Peyer's patch (tissue), 4 donors: Measurements from ENCODE around the gene FCMR. TPM values are rescaled to one million over a fixed set of nuclear protein-coding genes. Genes with fewer than 3 reads are reported as not detected.

Experiments used
- DNase-seq, 3 donors: peaks; one replicate each; pipeline ENCODE4 v3.0.0-alpha.2; 2017 to 2019
- H3K27ac ChIP-seq, 4 donors: fragments of 200-600 bp; sonication (generic); one replicate each; pipeline ENCODE4 v1.5.1; 2016 to 2019
- H3K27me3 ChIP-seq, 2 donors: fragments of 200-600 bp; sonication (generic); one replicate each; pipeline ENCODE4 v1.5.1; 2019
- H3K36me3 ChIP-seq, 3 donors: fragments of 200-600 bp; sonication (generic); one replicate each; pipeline ENCODE4 v1.5.1; 2016 to 2019
- H3K4me1 ChIP-seq, 4 donors: fragments of 200-600 bp; sonication (generic); one replicate each; pipeline ENCODE4 v1.5.1; 2016 to 2019
- H3K4me3 ChIP-seq, 4 donors: fragments of 200-600 bp; sonication (generic); 1 replicate in 3 of 4; 2 replicates in 1 of 4; pipeline ENCODE4 v1.5.1; 2016 to 2019; ENCODE audit warnings: mild to moderate bottlenecking in 1 of 4
- H3K9me3 ChIP-seq, 4 donors: fragments of 200-600 bp; sonication (generic); one replicate each; pipeline ENCODE4 v1.5.1; 2016 to 2019; ENCODE audit warnings: mild to moderate bottlenecking in 1 of 4
- POLR2A ChIP-seq, 2 donors: fragments of 450-650 bp; IDR thresholded peaks; one replicate each; pipeline ENCODE4 v1.5.1; 2017; ENCODE audit warnings: antibody characterized with exemption in 2 of 2, mild to moderate bottlenecking in 2 of 2, moderate library complexity in 2 of 2
- total RNA-seq, 4 donors: library from RNA; depleted of rRNA; stranded (reverse); fragments of >200 nt; gene quantifications; one replicate each; pipeline ENCODE4 v1.1.0, GENCODE V29; 2016
- TF ChIP-seq, protein P1 (sequence below), 6 experiments: fragments of 450-650 bp in 4 of 6; fragments of 200-600 bp in 2 of 6; sonication (generic) in 1 of 6; IDR thresholded peaks; one replicate each; pipeline ENCODE4 v1.5.1; 2017 to 2019; ENCODE audit warnings: antibody characterized with exemption in 6 of 6, mild to moderate bottlenecking in 3 of 6, moderate library complexity in 1 of 6

Gene FCMR
- total RNA-seq, 4 donors from 2014 or later, result 7.4 to 248 (median 8.6) TPM

DNA sequence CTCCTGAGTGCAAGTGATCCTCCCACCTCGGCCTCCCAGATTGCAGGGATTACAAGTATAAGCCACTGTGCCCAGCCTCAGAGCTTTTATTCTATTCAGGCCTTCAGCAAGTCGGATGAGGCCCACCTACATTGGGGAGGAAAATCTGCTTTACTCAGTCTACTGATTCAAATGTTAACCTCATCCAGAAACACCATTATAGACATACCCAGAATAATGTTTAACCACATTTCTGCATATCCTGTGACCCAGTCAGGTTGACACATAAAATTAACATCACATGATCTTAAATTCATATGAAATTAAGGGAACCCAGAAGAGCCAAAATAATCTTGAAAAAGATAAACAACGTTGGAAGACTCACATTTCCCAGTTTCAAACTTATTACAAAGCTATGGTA lies 41.4 kb downstream of the FCMR start:
- no peaks in the 10 kb centered on the region for H3K4me1 ChIP-seq
- H3K27ac ChIP-seq, result no peak overlapping the region
- no peaks in the 10 kb centered on the region for H3K36me3 ChIP-seq
- no peak overlapping the region for H3K4me3 ChIP-seq
- no peaks in the 10 kb centered on the region for H3K27me3 ChIP-seq
- TF ChIP-seq, protein P1, sequence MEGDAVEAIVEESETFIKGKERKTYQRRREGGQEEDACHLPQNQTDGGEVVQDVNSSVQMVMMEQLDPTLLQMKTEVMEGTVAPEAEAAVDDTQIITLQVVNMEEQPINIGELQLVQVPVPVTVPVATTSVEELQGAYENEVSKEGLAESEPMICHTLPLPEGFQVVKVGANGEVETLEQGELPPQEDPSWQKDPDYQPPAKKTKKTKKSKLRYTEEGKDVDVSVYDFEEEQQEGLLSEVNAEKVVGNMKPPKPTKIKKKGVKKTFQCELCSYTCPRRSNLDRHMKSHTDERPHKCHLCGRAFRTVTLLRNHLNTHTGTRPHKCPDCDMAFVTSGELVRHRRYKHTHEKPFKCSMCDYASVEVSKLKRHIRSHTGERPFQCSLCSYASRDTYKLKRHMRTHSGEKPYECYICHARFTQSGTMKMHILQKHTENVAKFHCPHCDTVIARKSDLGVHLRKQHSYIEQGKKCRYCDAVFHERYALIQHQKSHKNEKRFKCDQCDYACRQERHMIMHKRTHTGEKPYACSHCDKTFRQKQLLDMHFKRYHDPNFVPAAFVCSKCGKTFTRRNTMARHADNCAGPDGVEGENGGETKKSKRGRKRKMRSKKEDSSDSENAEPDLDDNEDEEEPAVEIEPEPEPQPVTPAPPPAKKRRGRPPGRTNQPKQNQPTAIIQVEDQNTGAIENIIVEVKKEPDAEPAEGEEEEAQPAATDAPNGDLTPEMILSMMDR (IDR thresholded peaks at IDR 0.05), result no peak
- no peak for TF ChIP-seq POLR2A (IDR thresholded peaks at IDR 0.05)
- DNase-seq, result no peak
- H3K9me3 ChIP-seq, result peaks cover 0 to 14% (median 6%) of the 10 kb centered on the region in 4 donors

DNA sequence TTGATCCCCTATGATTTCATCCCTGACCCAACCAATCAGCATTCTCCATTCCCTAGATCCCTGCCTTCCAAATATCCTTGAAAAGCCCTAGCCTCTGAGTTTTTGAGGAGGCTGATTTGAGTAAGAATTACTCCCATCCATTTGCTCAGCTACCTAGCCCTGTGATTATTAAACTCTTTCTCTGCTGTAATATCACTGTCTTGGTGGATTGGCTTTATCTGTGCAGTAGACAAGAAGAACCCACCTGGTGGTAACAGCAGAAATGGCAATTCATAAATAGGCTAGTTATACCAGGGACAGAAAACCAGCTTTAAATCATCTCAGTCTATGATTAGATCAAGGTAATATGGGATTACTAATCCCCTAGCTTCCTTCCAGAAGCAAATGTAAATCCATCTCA lies 43.3 kb downstream of the FCMR start:
- H3K9me3 ChIP-seq, result peaks cover 0 to 14% (median 6%) of the 10 kb centered on the region in 4 donors
- no peak for TF ChIP-seq POLR2A (IDR thresholded peaks at IDR 0.05)
- TF ChIP-seq, protein P1 (IDR thresholded peaks at IDR 0.05), result no peak
- no peak overlapping the region for H3K4me3 ChIP-seq
- no peak overlapping the region for H3K27ac ChIP-seq
- H3K36me3 ChIP-seq, result no peaks in the 10 kb centered on the region
- DNase-seq, result no peak
- no peaks in the 10 kb centered on the region for H3K27me3 ChIP-seq
- no peaks in the 10 kb centered on the region for H3K4me1 ChIP-seq

DNA sequence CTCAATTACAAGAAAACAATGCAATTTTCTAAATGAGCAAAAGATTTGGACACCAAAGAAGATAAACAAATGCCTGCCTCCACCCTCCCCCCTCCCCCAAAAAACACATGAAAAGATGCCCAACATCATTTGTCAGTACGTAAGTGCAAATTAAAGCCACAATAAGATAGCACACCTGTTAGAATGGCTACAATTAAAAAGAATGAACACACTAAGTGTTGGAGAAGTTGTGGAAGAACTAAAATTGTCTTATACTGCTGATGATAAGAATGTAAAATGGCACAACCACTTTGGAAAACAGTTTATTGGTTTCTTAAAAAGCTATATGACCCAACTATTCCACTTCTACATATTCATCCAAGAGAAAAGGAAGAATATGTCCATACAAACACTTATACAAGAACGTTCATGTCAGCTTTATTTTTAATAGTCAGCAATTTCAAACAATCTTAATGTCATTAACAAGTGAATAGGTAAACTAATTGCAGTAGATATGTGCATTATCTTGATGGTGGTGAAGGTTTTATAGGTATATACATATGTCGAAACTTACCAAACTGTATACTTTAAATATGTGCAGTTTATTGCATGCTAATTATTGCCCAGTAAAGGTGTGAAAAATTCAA lies 45.9 kb downstream of the FCMR start:
- TF ChIP-seq, protein P1 (IDR thresholded peaks at IDR 0.05), result no peak
- TF ChIP-seq POLR2A (IDR thresholded peaks at IDR 0.05), result no peak
- Histone ChIP-seq H3K4me3 (no peak overlapping the region), H3K27me3 (no peaks in the 10 kb centered on the region), H3K36me3 (no peaks in the 10 kb centered on the region), H3K27ac (no peak overlapping the region), H3K9me3 (peaks cover 0 to 14% (median 6%) of the 10 kb centered on the region in 4 donors), H3K4me1 (no peaks in the 10 kb centered on the region)
- no peak for DNase-seq

DNA sequence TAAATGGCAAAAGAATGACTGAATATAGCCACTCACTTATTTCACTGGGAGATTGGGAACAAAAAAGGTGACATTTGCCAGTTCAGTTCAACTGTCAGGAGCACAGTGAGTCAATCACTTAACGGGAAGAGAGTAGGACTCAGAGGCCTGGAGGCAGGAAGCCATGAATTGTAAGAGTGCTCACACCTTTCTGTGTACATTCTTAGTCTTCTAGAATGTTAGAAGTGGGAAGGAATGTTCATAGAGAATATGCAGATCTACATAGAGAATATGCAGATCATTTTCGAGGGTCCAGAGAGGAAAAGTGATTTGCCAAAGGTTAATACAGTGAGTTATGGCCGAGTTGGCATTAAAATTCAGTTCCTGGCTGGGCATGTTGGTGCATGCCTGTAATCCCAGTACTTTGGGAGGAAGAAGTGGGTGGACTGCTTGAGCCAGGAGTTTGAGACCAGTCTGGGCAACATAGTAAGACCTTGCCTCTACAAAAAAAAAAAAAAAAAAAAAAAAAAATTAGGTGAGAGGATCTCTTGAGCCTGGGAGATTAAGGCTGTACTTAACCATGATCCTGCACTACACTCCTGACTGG lies 48.0 kb downstream of the FCMR start:
- Histone ChIP-seq H3K27ac (no peak overlapping the region), H3K4me3 (no peak overlapping the region), H3K4me1 (no peaks in the 10 kb centered on the region), H3K27me3 (no peaks in the 10 kb centered on the region), H3K36me3 (no peaks in the 10 kb centered on the region), H3K9me3 (peaks cover 0 to 11% (median 5%) of the 10 kb centered on the region in 4 donors)
- DNase-seq, result no peak
- no peak for TF ChIP-seq POLR2A (IDR thresholded peaks at IDR 0.05)
- TF ChIP-seq, protein P1 (IDR thresholded peaks at IDR 0.05), result no peak

DNA sequence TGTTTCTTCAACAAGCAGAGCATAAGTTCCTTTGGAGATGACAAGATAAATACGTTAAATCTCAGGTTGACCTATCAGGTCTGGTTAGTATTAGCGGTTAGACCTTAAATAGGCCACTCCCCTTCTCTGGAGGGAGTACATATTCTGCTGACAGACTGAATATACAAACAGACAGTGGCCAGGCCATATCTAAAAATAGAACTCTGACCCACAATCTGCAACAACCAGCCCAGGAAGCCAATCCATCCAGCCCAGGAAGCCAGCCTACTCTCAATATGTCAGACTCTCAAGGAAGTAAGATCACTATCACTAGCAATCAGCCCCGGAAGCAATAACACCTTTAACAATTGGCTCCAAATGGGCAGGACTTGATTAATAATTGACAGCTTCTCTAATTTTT lies 49.6 kb downstream of the FCMR start:
- no peak overlapping the region for H3K27ac ChIP-seq
- H3K4me3 ChIP-seq, result no peak overlapping the region
- no peaks in the 10 kb centered on the region for H3K36me3 ChIP-seq
- TF ChIP-seq, protein P1 (IDR thresholded peaks at IDR 0.05), result no peak
- TF ChIP-seq POLR2A (IDR thresholded peaks at IDR 0.05), result no peak
- H3K27me3 ChIP-seq, result no peaks in the 10 kb centered on the region
- H3K9me3 ChIP-seq, result no peaks in the 10 kb centered on the region
- no peaks in the 10 kb centered on the region for H3K4me1 ChIP-seq
- no peak for DNase-seq
